ENCODE measurements around the gene TINCR. TPM values are rescaled to one million over a fixed set of nuclear protein-coding genes. Genes with fewer than 3 reads are reported as not detected.

Gene TINCR
- total RNA-seq, 1 experiment from 2014 or later, result 2.3 TPM

GRCh38 chr19:5533257-5533656 lies 34.5 kb downstream of the TINCR start:
- TF ChIP-seq POLR2AphosphoS5 (IDR thresholded peaks at IDR 0.05; ENCODE audit: low read depth, low read length) (no peak), SIN3A (IDR thresholded peaks at IDR 0.05; ENCODE audit: borderline replicate concordance, insufficient read depth, low read depth, low read length) (no peak), TCF7L2 (IDR thresholded peaks at IDR 0.05; ENCODE audit: low read depth, low read length) (no peak)
- TF ChIP-seq, protein P1, sequence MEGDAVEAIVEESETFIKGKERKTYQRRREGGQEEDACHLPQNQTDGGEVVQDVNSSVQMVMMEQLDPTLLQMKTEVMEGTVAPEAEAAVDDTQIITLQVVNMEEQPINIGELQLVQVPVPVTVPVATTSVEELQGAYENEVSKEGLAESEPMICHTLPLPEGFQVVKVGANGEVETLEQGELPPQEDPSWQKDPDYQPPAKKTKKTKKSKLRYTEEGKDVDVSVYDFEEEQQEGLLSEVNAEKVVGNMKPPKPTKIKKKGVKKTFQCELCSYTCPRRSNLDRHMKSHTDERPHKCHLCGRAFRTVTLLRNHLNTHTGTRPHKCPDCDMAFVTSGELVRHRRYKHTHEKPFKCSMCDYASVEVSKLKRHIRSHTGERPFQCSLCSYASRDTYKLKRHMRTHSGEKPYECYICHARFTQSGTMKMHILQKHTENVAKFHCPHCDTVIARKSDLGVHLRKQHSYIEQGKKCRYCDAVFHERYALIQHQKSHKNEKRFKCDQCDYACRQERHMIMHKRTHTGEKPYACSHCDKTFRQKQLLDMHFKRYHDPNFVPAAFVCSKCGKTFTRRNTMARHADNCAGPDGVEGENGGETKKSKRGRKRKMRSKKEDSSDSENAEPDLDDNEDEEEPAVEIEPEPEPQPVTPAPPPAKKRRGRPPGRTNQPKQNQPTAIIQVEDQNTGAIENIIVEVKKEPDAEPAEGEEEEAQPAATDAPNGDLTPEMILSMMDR (IDR thresholded peaks at IDR 0.05), result no peak
- TF ChIP-seq, protein P2, sequence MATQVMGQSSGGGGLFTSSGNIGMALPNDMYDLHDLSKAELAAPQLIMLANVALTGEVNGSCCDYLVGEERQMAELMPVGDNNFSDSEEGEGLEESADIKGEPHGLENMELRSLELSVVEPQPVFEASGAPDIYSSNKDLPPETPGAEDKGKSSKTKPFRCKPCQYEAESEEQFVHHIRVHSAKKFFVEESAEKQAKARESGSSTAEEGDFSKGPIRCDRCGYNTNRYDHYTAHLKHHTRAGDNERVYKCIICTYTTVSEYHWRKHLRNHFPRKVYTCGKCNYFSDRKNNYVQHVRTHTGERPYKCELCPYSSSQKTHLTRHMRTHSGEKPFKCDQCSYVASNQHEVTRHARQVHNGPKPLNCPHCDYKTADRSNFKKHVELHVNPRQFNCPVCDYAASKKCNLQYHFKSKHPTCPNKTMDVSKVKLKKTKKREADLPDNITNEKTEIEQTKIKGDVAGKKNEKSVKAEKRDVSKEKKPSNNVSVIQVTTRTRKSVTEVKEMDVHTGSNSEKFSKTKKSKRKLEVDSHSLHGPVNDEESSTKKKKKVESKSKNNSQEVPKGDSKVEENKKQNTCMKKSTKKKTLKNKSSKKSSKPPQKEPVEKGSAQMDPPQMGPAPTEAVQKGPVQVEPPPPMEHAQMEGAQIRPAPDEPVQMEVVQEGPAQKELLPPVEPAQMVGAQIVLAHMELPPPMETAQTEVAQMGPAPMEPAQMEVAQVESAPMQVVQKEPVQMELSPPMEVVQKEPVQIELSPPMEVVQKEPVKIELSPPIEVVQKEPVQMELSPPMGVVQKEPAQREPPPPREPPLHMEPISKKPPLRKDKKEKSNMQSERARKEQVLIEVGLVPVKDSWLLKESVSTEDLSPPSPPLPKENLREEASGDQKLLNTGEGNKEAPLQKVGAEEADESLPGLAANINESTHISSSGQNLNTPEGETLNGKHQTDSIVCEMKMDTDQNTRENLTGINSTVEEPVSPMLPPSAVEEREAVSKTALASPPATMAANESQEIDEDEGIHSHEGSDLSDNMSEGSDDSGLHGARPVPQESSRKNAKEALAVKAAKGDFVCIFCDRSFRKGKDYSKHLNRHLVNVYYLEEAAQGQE (IDR thresholded peaks at IDR 0.05; ENCODE audit: insufficient read depth in 1 of 2, low read depth in 2 of 2, low read length in 1 of 2), result no peak
- POLR2A ChIA-PET, result no interaction called here

GRCh38 chr19:5530701-5531100 lies 37.1 kb downstream of the TINCR start:
- in situ Hi-C loops (cut with HindIII; ENCODE audit: low pct_unique_long_range_greater_than_20kb, low sequenced_read_pairs) (no loop called here), intact Hi-C loops (cut with micrococcal nuclease; ENCODE audit: unreplicated experiment) (no loop called here)
- ChIA-PET POLR2A (no interaction called here), CTCF (no interaction called here)
- TF ChIP-seq POLR2AphosphoS5 (IDR thresholded peaks at IDR 0.05; ENCODE audit: low read depth, low read length), result no peak
- TF ChIP-seq, protein P2 (IDR thresholded peaks at IDR 0.05; ENCODE audit: insufficient read depth in 1 of 2, low read depth in 2 of 2, low read length in 1 of 2), result no peak
- TF ChIP-seq TCF7L2 (IDR thresholded peaks at IDR 0.05; ENCODE audit: low read depth, low read length), result no peak
- TF ChIP-seq, protein P1 (IDR thresholded peaks at IDR 0.05), result no peak
- no peak for TF ChIP-seq SIN3A (IDR thresholded peaks at IDR 0.05; ENCODE audit: borderline replicate concordance, insufficient read depth, low read depth, low read length)
- no peaks in the 10 kb centered on the region for H3K27me3 ChIP-seq (ENCODE audit: control insufficient read depth, insufficient read depth, low read length)
- peaks cover 6% of the 10 kb centered on the region; the same call in 1 of the 2 replicates for H3K9me3 ChIP-seq (ENCODE audit: control insufficient read depth, insufficient read depth, low read depth, low read length)
- no peak overlapping the region for H3K27ac ChIP-seq (ENCODE audit: low read length)
- H3K36me3 ChIP-seq (ENCODE audit: control insufficient read depth, insufficient read depth, low read length), result no peaks in the 10 kb centered on the region
- DNase-seq (ENCODE audit: low read depth, low spot score) (no peak), ATAC-seq (no peak)
- H3K4me3 ChIP-seq (ENCODE audit: low read depth in 2 of 2, low read length in 2 of 2), result no peak overlapping the region
- BruUV-seq (replicated peaks), result no TSS peak
- H3K4me1 ChIP-seq (ENCODE audit: control insufficient read depth, insufficient read depth, low read length), result no peaks in the 10 kb centered on the region

More at GRCh38 chr19:5533257-5533656, 34.5 kb downstream of the TINCR start:
- DNase-seq (ENCODE audit: low read depth, low spot score) (no peak), ATAC-seq (no peak)
- Histone ChIP-seq H3K4me1 (ENCODE audit: control insufficient read depth, insufficient read depth, low read length) (peaks cover 2% of the 10 kb centered on the region; the same call in 1 of the 2 replicates), H3K27ac (ENCODE audit: low read length) (no peak overlapping the region), H3K4me3 (ENCODE audit: low read depth in 2 of 2, low read length in 2 of 2) (no peak overlapping the region), H3K36me3 (ENCODE audit: control insufficient read depth, insufficient read depth, low read length) (no peaks in the 10 kb centered on the region), H3K27me3 (ENCODE audit: control insufficient read depth, insufficient read depth, low read length) (no peaks in the 10 kb centered on the region), H3K9me3 (ENCODE audit: control insufficient read depth, insufficient read depth, low read depth, low read length) (peaks cover 6% of the 10 kb centered on the region; the same call in 1 of the 2 replicates)
- intact Hi-C loops (cut with micrococcal nuclease; ENCODE audit: unreplicated experiment) (no loop called here), in situ Hi-C loops (cut with HindIII; ENCODE audit: low pct_unique_long_range_greater_than_20kb, low sequenced_read_pairs) (no loop called here)
- no TSS peak for BruUV-seq (replicated peaks)
- CTCF ChIA-PET, result no interaction called here
